GM23248 (cell line): ENCODE measurements around the gene ATP6V0B. TPM values are rescaled to one million over a fixed set of nuclear protein-coding genes. Genes with fewer than 3 reads are reported as not detected.

ENCODE experiments used
- DNase-seq: peaks from one replicate; pipeline ENCODE4 v3.0.0-alpha.2; 2015
- H2AFZ ChIP-seq: fragments of 200-600 bp; sonication (generic); 2 replicates; pipeline ENCODE4 v1.6.1; 2016; ENCODE audit warnings: antibody characterized with exemption
- H3F3A ChIP-seq: fragments of 200-600 bp; sonication (generic); 2 replicates; pipeline ENCODE4 v1.6.1; 2016; ENCODE audit warnings: mild to moderate bottlenecking, antibody characterized with exemption, mixed run types; ENCODE audit not compliant: insufficient read depth
- H3K27ac ChIP-seq: fragments of 200-600 bp; sonication (generic); 2 replicates; pipeline ENCODE4 v1.5.1; 2016; ENCODE audit warnings: mild to moderate bottlenecking
- H3K27me3 ChIP-seq: fragments of 200-600 bp; sonication (generic); replicated peaks from 2 replicates; pipeline ENCODE4 v1.6.1; 2016; ENCODE audit warnings: mild to moderate bottlenecking; ENCODE audit not compliant: insufficient read depth
- H3K36me3 ChIP-seq: fragments of 200-600 bp; sonication (generic); 2 replicates; pipeline ENCODE4 v1.6.1; 2016; ENCODE audit warnings: low read depth, mild to moderate bottlenecking
- H3K4me1 ChIP-seq: fragments of 200-600 bp; sonication (generic); 2 replicates; pipeline ENCODE4 v1.6.1; 2016; ENCODE audit warnings: mild to moderate bottlenecking; ENCODE audit not compliant: insufficient read depth
- H3K4me2 ChIP-seq: fragments of 200-600 bp; sonication (generic); one replicate; pipeline ENCODE4 v1.6.1; 2016; ENCODE audit warnings: mild to moderate bottlenecking; ENCODE audit not compliant: unreplicated experiment
- H3K4me3 ChIP-seq: fragments of 200-600 bp; sonication (generic); 2 replicates; pipeline ENCODE4 v1.5.1; 2016; ENCODE audit warnings: mild to moderate bottlenecking
- H3K79me2 ChIP-seq: fragments of 200-600 bp; sonication (generic); 2 replicates; pipeline ENCODE4 v1.6.1; 2016; ENCODE audit warnings: mild to moderate bottlenecking; ENCODE audit not compliant: insufficient read depth
- H3K9ac ChIP-seq: fragments of 200-600 bp; sonication (generic); 2 replicates; pipeline ENCODE4 v1.6.1; 2016; ENCODE audit warnings: mild to moderate bottlenecking
- H3K9me2 ChIP-seq: fragments of 200-600 bp; sonication (generic); 2 replicates; pipeline ENCODE4 v1.6.1; 2016; ENCODE audit warnings: mixed run types, mild to moderate bottlenecking, moderate library complexity; ENCODE audit not compliant: insufficient read depth
- H3K9me3 ChIP-seq: fragments of 200-600 bp; sonication (generic); one replicate; pipeline ENCODE4 v1.6.1; 2017; ENCODE audit warnings: low read depth
- H4K20me1 ChIP-seq: fragments of 200-600 bp; sonication (generic); 2 replicates; pipeline ENCODE4 v1.6.0; 2016; ENCODE audit not compliant: insufficient read depth
- EZH2 ChIP-seq: fragments of 200-600 bp; sonication (generic); IDR thresholded peaks from 2 replicates; pipeline ENCODE4 v1.6.1; 2018; ENCODE audit warnings: antibody characterized with exemption, mild to moderate bottlenecking; ENCODE audit not compliant: insufficient read depth, poor library complexity, severe bottlenecking
- EZH2phosphoT487 ChIP-seq: fragments of 200-600 bp; sonication (generic); IDR thresholded peaks from 2 replicates; pipeline ENCODE4 v1.6.1; 2018; ENCODE audit warnings: antibody characterized with exemption, moderate library complexity, mild to moderate bottlenecking, low read depth; ENCODE audit not compliant: insufficient read depth
- WGBS, 2 experiments: methylation state at CpG; one replicate each; pipeline ENCODE4 v1.1.6; 2015 to 2017; ENCODE audit warnings: low lambda C conversion rate in 2 of 2, low coverage in 1 of 2; ENCODE audit errors: missing lambda C conversion rate in 2 of 2; 5-methylcytosine and 5-hydroxymethylcytosine counted together
- in situ Hi-C: fragments of 300-500 bp; cut with MboI; formaldehyde crosslinking; loops from 2 replicates; pipeline ENCODE4 v1.15.0; 2020
- polyA plus RNA-seq: library from polyadenylated mRNA; unstranded; fragments of >200 nt; fragmentation: Nextera tagmentation; extraction: Ambion mirVana; gene quantifications from 2 replicates; pipeline ENCODE4 v1.2.1, GENCODE V29; 2016
- total RNA-seq: library from RNA; depleted of rRNA; stranded (reverse); fragments of >200 nt; shearing (Covaris generic); gene quantifications from 2 replicates; pipeline ENCODE4 v1.2.3, GENCODE V29; 2014; rRNA removed

Gene ATP6V0B
- total and polyA plus RNA-seq, 2 experiments from 2014 or later, result 140 to 177 TPM

GRCh38 chr1:44024903-44025525 is 50.3 kb downstream of the ATP6V0B start:
- no peak for TF ChIP-seq EZH2phosphoT487
- no peak for TF ChIP-seq EZH2
- in situ Hi-C loops, result no loop called here
- no peaks in the 10 kb centered on the region for H4K20me1 ChIP-seq
- H3K27me3 ChIP-seq, result no peaks in the 10 kb centered on the region
- no peak overlapping the region for H3K9ac ChIP-seq
- H3K27ac ChIP-seq, result no peak overlapping the region
- H3K36me3 ChIP-seq, result no peaks in the 10 kb centered on the region; the same call in 1 of the 2 replicates
- H3K9me3 ChIP-seq, result no peaks in the 10 kb centered on the region
- no peak overlapping the region for H3K4me2 ChIP-seq
- peaks cover 8% of the 10 kb centered on the region; the same call in 1 of the 2 replicates for H3K4me1 ChIP-seq
- peaks cover 17% of the 10 kb centered on the region for H3K79me2 ChIP-seq
- no peak overlapping the region for H2AFZ ChIP-seq
- DNase-seq, result no peak
- H3K4me3 ChIP-seq, result no peak overlapping the region
- 81 to 84% methylated on average over 13 of the region's 13 CpGs for WGBS, 2 experiments
- H3K9me2 ChIP-seq, result no peaks in the 10 kb centered on the region
- H3F3A ChIP-seq, result no peaks in the 10 kb centered on the region

GRCh38 chr1:44025816-44026215 is 51.1 kb downstream of the ATP6V0B start:
- H3K9ac ChIP-seq, result no peak overlapping the region
- no peak overlapping the region for H2AFZ ChIP-seq
- peaks cover 8% of the 10 kb centered on the region; the same call in 1 of the 2 replicates for H3K4me1 ChIP-seq
- TF ChIP-seq EZH2, result no peak
- DNase-seq, result no peak
- no peaks in the 10 kb centered on the region; the same call in 1 of the 2 replicates for H3K36me3 ChIP-seq
- no peak overlapping the region for H3K4me3 ChIP-seq
- H3K9me2 ChIP-seq, result no peaks in the 10 kb centered on the region
- no peaks in the 10 kb centered on the region for H3F3A ChIP-seq
- H3K27me3 ChIP-seq, result no peaks in the 10 kb centered on the region
- H3K4me2 ChIP-seq, result no peak overlapping the region
- H3K27ac ChIP-seq, result no peak overlapping the region
- H3K9me3 ChIP-seq, result no peaks in the 10 kb centered on the region
- peaks cover 17% of the 10 kb centered on the region for H3K79me2 ChIP-seq
- no peaks in the 10 kb centered on the region for H4K20me1 ChIP-seq
- in situ Hi-C loops, result no loop called here
- 75 to 90% methylated on average over 3 of the region's 3 CpGs for WGBS, 2 experiments

GRCh38 chr1:44027320-44027719 is 52.6 kb downstream of the ATP6V0B start:
- DNase-seq, result no peak
- TF ChIP-seq EZH2phosphoT487 (no peak), EZH2 (no peak)
- Histone ChIP-seq H3F3A (no peaks in the 10 kb centered on the region), H3K79me2 (peaks cover 17% of the 10 kb centered on the region), H3K27me3 (no peaks in the 10 kb centered on the region), H3K9ac (no peak overlapping the region), H2AFZ (no peak overlapping the region), H3K4me2 (no peak overlapping the region), H3K4me3 (no peak overlapping the region), H3K9me2 (no peaks in the 10 kb centered on the region), H3K9me3 (no peaks in the 10 kb centered on the region), H3K36me3 (no peaks in the 10 kb centered on the region; the same call in 1 of the 2 replicates), H3K4me1 (peaks cover 8% of the 10 kb centered on the region; the same call in 1 of the 2 replicates), H3K27ac (no peak overlapping the region), H4K20me1 (no peaks in the 10 kb centered on the region)
- WGBS, 2 experiments, result 92 to 95% methylated on average over 3 of the region's 3 CpGs
- in situ Hi-C loops, result no loop called here

Other genes starting within 250 kb of the ATP6V0B start
- gene ARTN, start 41.2 kb upstream of the ATP6V0B start, total RNA-seq, result 0.11 TPM in 1 of 2 replicates, not detected in the other
- gene ARTN, start 41.2 kb upstream of the ATP6V0B start, polyA plus RNA-seq, result not detected in 2 replicates
- gene IPO13, start 28.0 kb upstream of the ATP6V0B start, total RNA-seq, result 29.4 and 35.8 TPM in 2 replicates
- gene IPO13, start 28.0 kb upstream of the ATP6V0B start, polyA plus RNA-seq, result 17.1 and 21.0 TPM in 2 replicates
- 42.9 and 51.1 TPM in 2 replicates for gene DPH2, start 5.0 kb upstream of the ATP6V0B start, total RNA-seq
- gene DPH2, start 5.0 kb upstream of the ATP6V0B start, polyA plus RNA-seq, result 16.7 and 21.0 TPM in 2 replicates
- 123 and 221 TPM in 2 replicates for gene B4GALT2, start 4.2 kb downstream of the ATP6V0B start, total RNA-seq
- 27.3 and 28.9 TPM in 2 replicates for gene B4GALT2, start 4.2 kb downstream of the ATP6V0B start, polyA plus RNA-seq
- gene CCDC24, start 16.6 kb downstream of the ATP6V0B start, total RNA-seq, result 3.1 and 4.7 TPM in 2 replicates
- 4.3 and 5.3 TPM in 2 replicates for gene CCDC24, start 16.6 kb downstream of the ATP6V0B start, polyA plus RNA-seq
- gene SLC6A9, start 56.5 kb downstream of the ATP6V0B start, total RNA-seq, result 20.6 and 22.2 TPM in 2 replicates
- 34.4 and 34.6 TPM in 2 replicates for gene SLC6A9, start 56.5 kb downstream of the ATP6V0B start, polyA plus RNA-seq
- 0.11 and 0.13 TPM in 2 replicates for gene KLF17, start 143.9 kb downstream of the ATP6V0B start, total RNA-seq
- 0.08 and 0.09 TPM in 2 replicates for gene KLF17, start 143.9 kb downstream of the ATP6V0B start, polyA plus RNA-seq
- gene KLF18, start 166.7 kb downstream of the ATP6V0B start, total RNA-seq, result not detected in 2 replicates
- not detected in 2 replicates for gene KLF18, start 166.7 kb downstream of the ATP6V0B start, polyA plus RNA-seq
- gene DMAP1, start 238.5 kb downstream of the ATP6V0B start, total RNA-seq, result 9.6 and 16.0 TPM in 2 replicates
- gene DMAP1, start 238.5 kb downstream of the ATP6V0B start, polyA plus RNA-seq, result 30.5 and 32.7 TPM in 2 replicates